Transverse colon (tissue), 4 donors: ENCODE results near the gene COL24A1. TPM values are rescaled to one million over a fixed set of nuclear protein-coding genes. Genes with fewer than 3 reads are reported as not detected.

ENCODE experiments used
- DNase-seq: peaks from one replicate; pipeline ENCODE4 v3.0.0-alpha.2; 2019
- H3K27ac ChIP-seq, 4 donors: fragments of 200-600 bp; sonication (generic); 2 replicates each; pipeline ENCODE4 v1.5.1; 2016 to 2018; ENCODE audit warnings: inconsistent platforms in 4 of 4
- H3K27me3 ChIP-seq: fragments of 200-600 bp; sonication (generic); 2 replicates; pipeline ENCODE4 v1.5.1; 2017; ENCODE audit warnings: inconsistent platforms
- H3K36me3 ChIP-seq, 4 donors: fragments of 200-600 bp; sonication (generic); 2 replicates each; pipeline ENCODE4 v1.5.1; 2017 to 2019; ENCODE audit warnings: inconsistent platforms in 4 of 4
- H3K4me1 ChIP-seq, 4 donors: fragments of 200-600 bp; sonication (generic); 2 replicates each; pipeline ENCODE4 v1.5.1; 2017 to 2020; ENCODE audit warnings: inconsistent platforms in 4 of 4
- H3K4me3 ChIP-seq, 4 donors: fragments of 200-600 bp; sonication (generic); 1 replicate in 1 of 4; 2 replicates in 3 of 4; pipeline versions ENCODE4 v1.5.1 to v1.6.1; 2017 to 2019; ENCODE audit warnings: inconsistent platforms in 4 of 4
- H3K9me3 ChIP-seq, 2 donors: fragments of 200-600 bp; sonication (generic); 2 replicates each; pipeline ENCODE4 v1.5.1; 2017 to 2019; ENCODE audit warnings: inconsistent platforms in 2 of 2
- EP300 ChIP-seq: sonication (generic); formaldehyde crosslinking; IDR thresholded peaks from one replicate; pipeline ENCODE4 v1.6.1; 2017; ENCODE audit warnings: antibody characterized with exemption, low read depth
- POLR2A ChIP-seq: fragments of 450-650 bp; IDR thresholded peaks from one replicate; pipeline ENCODE4 v1.6.1; 2016; ENCODE audit warnings: antibody characterized with exemption, mild to moderate bottlenecking, moderate library complexity
- POLR2AphosphoS5 ChIP-seq, 3 donors: sonication (generic); formaldehyde crosslinking; IDR thresholded peaks; one replicate each; pipeline ENCODE4 v1.6.1; 2016; ENCODE audit warnings: antibody characterized with exemption in 3 of 3
- WGBS, 2 donors: methylation state at CpG; one replicate each; pipeline ENCODE4 v1.1.5; 2018; ENCODE audit warnings: low coverage in 1 of 2; 5-methylcytosine and 5-hydroxymethylcytosine counted together
- in situ Hi-C, 4 donors: fragments of 200-750 bp; cut with MboI; loops; one replicate each; pipeline versions ENCODE4 v1.15.0 to v1.15.1; 2017; ENCODE audit warnings: low sequenced_read_pairs in 3 of 4, low pct_ligation_motif_present in 1 of 4, low pct_unique_long_range_greater_than_20kb in 1 of 4
- intact Hi-C: fragments of 100-400 bp; cut with DNase I; formaldehyde crosslinking; loops from one replicate; pipeline ENCODE4 v1.15.1; 2023; ENCODE audit warnings: low total_unique reads
- total RNA-seq, 4 donors: library from RNA; depleted of rRNA; stranded (reverse); fragments of >200 nt; gene quantifications; one replicate each; pipeline ENCODE4 v1.1.0, GENCODE V29; 2016
- TF ChIP-seq, protein P1 (sequence below), 5 experiments: fragments of 200-600 bp in 3 of 5; fragments of 450-650 bp in 2 of 5; sonication (generic) in 3 of 5; IDR thresholded peaks; 1 replicate in 2 of 5; 2 replicates in 3 of 5; pipeline ENCODE4 v1.5.1; 2016 to 2017; ENCODE audit warnings: antibody characterized with exemption in 5 of 5, inconsistent platforms in 3 of 5, mild to moderate bottlenecking in 2 of 5, moderate library complexity in 1 of 5

COL24A1 gene
- total RNA-seq, 4 donors from 2014 or later, result 0.68 to 1.2 (median 0.93) TPM

DNA sequence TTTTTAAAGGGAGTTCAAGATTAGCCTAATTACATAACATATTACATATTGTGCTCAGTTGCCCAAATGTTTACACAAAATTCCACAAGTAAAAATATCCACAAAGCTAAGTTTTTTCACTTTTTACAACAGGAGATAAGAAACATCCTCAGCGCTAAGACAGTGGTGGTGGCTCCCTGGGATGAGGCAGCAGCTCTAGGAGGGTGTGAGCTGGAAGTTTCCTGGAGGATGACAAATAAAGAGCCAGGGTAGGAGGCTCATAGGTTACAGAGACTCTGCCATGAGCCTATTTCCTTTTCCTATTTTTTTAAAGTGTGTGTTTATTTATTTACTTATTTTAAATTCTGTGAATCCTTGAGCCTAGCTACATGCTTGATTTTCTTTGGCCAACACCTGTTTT, 91.7 kb downstream of the COL24A1 start:
- Histone ChIP-seq H3K4me1 (no peaks in the 10 kb centered on the region), H3K4me3 (no peak overlapping the region), H3K27ac (no peak overlapping the region), H3K27me3 (no peaks in the 10 kb centered on the region), H3K36me3 (no peaks in the 10 kb centered on the region), H3K9me3 (no peaks in the 10 kb centered on the region)
- in situ Hi-C loops (no loop called here), intact Hi-C loops (no loop called here)
- WGBS, 2 donors, result 63 to 67% methylated on average over 1 of the region's 1 CpG
- TF ChIP-seq EP300 (no peak), POLR2AphosphoS5 (IDR thresholded peaks at IDR 0.05) (no peak), POLR2A (no peak)
- TF ChIP-seq, protein P1, sequence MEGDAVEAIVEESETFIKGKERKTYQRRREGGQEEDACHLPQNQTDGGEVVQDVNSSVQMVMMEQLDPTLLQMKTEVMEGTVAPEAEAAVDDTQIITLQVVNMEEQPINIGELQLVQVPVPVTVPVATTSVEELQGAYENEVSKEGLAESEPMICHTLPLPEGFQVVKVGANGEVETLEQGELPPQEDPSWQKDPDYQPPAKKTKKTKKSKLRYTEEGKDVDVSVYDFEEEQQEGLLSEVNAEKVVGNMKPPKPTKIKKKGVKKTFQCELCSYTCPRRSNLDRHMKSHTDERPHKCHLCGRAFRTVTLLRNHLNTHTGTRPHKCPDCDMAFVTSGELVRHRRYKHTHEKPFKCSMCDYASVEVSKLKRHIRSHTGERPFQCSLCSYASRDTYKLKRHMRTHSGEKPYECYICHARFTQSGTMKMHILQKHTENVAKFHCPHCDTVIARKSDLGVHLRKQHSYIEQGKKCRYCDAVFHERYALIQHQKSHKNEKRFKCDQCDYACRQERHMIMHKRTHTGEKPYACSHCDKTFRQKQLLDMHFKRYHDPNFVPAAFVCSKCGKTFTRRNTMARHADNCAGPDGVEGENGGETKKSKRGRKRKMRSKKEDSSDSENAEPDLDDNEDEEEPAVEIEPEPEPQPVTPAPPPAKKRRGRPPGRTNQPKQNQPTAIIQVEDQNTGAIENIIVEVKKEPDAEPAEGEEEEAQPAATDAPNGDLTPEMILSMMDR (IDR thresholded peaks at IDR 0.05), result no peak
- no peak for DNase-seq

DNA sequence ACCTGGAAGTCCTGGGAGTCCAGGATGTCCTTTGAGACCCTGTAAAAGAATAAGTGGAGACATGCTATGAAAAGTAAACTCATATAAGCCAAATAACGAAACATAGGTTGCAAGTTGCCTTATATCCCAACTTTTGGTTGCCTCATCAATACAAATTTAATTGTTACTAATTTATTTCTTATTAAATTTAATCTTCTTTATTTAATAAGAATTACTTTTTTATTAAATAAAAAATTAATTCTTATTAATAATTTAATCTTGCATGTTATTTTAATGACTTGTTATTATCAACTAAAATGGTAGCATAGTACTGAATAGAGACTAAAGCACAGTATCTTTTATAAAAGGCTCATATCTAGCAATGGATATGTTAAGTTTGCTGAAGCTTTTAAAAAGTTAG, 92.9 kb downstream of the COL24A1 start:
- no peak for DNase-seq
- H3K36me3 ChIP-seq, result no peaks in the 10 kb centered on the region
- TF ChIP-seq, protein P1 (IDR thresholded peaks at IDR 0.05), result no peak
- no peak for TF ChIP-seq POLR2AphosphoS5 (IDR thresholded peaks at IDR 0.05)
- no peak for TF ChIP-seq POLR2A
- no peak for TF ChIP-seq EP300
- WGBS, 2 donors, result 57 to 67% methylated on average over 1 of the region's 1 CpG
- H3K27ac ChIP-seq, result no peak overlapping the region
- no peaks in the 10 kb centered on the region for H3K27me3 ChIP-seq
- in situ Hi-C loops (no loop called here), intact Hi-C loops (no loop called here)
- no peak overlapping the region for H3K4me3 ChIP-seq
- no peaks in the 10 kb centered on the region for H3K9me3 ChIP-seq
- H3K4me1 ChIP-seq, result no peaks in the 10 kb centered on the region

DNA sequence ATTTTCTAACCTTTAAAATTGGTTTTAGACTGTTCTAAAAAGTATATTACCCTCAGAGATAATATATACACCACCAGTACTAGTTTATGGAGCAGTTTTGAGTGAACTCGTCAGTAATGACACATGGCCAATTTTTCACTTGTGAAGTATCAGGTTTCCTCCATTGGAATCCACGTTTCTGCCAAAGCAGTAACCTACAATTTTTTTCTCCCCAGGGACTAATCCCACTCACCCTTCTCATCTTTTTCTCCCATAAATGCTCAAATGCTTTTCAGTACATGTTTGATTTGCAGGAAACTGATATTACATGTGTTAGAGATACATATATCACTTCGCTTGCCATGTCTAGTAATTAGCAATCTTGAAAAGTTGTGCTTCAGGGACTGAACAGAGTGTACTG, 94.1 kb downstream of the COL24A1 start:
- no peak overlapping the region for H3K27ac ChIP-seq
- no peaks in the 10 kb centered on the region for H3K36me3 ChIP-seq
- H3K27me3 ChIP-seq, result no peaks in the 10 kb centered on the region
- in situ Hi-C loops (no loop called here), intact Hi-C loops (no loop called here)
- 50 to 53% methylated on average over 3 of the region's 3 CpGs for WGBS, 2 donors
- H3K4me1 ChIP-seq, result no peaks in the 10 kb centered on the region
- no peak overlapping the region for H3K4me3 ChIP-seq
- H3K9me3 ChIP-seq, result no peaks in the 10 kb centered on the region
- DNase-seq, result no peak
- TF ChIP-seq POLR2AphosphoS5 (IDR thresholded peaks at IDR 0.05) (no peak), POLR2A (no peak), EP300 (no peak)
- TF ChIP-seq, protein P1 (IDR thresholded peaks at IDR 0.05), result no peak

DNA sequence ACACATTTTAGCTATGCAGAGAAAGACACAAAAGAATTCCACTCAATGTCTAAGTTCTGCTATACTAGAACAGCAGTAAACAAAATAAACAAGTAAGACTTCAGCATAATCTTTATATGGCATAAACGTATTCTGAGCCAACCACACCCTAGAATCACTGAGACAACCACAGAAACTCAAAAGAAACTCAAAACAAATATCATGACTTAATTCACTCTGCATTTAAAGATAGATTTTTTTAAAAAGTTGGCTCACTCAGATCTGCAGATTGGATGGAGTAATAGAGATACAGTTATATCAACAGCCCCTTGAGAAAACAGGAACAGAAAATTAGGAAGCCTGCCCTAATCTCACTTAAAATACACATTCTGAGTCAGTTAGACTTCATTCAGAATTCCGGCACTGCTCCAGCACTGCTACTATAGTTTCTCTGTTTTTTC, 95.0 kb downstream of the COL24A1 start:
- H3K4me3 ChIP-seq, result no peak overlapping the region
- 28 to 33% methylated on average over 2 of the region's 2 CpGs for WGBS, 2 donors
- TF ChIP-seq, protein P1 (IDR thresholded peaks at IDR 0.05), result no peak
- TF ChIP-seq POLR2AphosphoS5 (IDR thresholded peaks at IDR 0.05), result no peak
- no peak for TF ChIP-seq EP300
- TF ChIP-seq POLR2A, result no peak
- intact Hi-C loops (no loop called here), in situ Hi-C loops (no loop called here)
- H3K9me3 ChIP-seq, result no peaks in the 10 kb centered on the region
- H3K27ac ChIP-seq, result no peak overlapping the region
- no peak for DNase-seq
- no peaks in the 10 kb centered on the region for H3K27me3 ChIP-seq
- no peaks in the 10 kb centered on the region for H3K36me3 ChIP-seq
- H3K4me1 ChIP-seq, result no peaks in the 10 kb centered on the region
